HFFc6 (cell line): ENCODE measurements around the gene TPPP2. TPM values are rescaled to one million over a fixed set of nuclear protein-coding genes. Genes with fewer than 3 reads are reported as not detected.
A peak's percentile ranks its signal among the peaks of the same experiment; 100 is the strongest.

Experiments used
- DNase-seq: peaks from one replicate; pipeline ENCODE4 v3.0.0-alpha.2; 2018
- H3K27ac Mint-ChIP-seq: 2 replicates; pipeline ENCODE4 v1.8.0; 2020; ENCODE audit warnings: mild to moderate bottlenecking, mixed read lengths
- H3K27me3 Mint-ChIP-seq: 2 replicates; pipeline ENCODE4 v1.8.0; 2021; ENCODE audit warnings: mild to moderate bottlenecking, moderate library complexity, mixed read lengths; ENCODE audit not compliant: insufficient read depth
- H3K36me3 Mint-ChIP-seq: 2 replicates; pipeline ENCODE4 v1.8.0; 2021; ENCODE audit warnings: low read depth, mixed read lengths
- H3K4me1 Mint-ChIP-seq: 2 replicates; pipeline ENCODE4 v1.8.0; 2020; ENCODE audit warnings: low read depth, mixed read lengths
- H3K4me3 Mint-ChIP-seq: 2 replicates; pipeline ENCODE4 v1.8.0; 2020; ENCODE audit warnings: mild to moderate bottlenecking, moderate library complexity, mixed read lengths
- H3K9me3 Mint-ChIP-seq: 2 replicates; pipeline ENCODE4 v1.8.0; 2020; ENCODE audit warnings: mild to moderate bottlenecking, mixed read lengths
- CTCF ChIP-seq: fragments of 200-600 bp; sonication (generic); IDR thresholded peaks from 2 replicates; pipeline ENCODE4 v1.5.0; 2021; ENCODE audit warnings: antibody characterized with exemption, mild to moderate bottlenecking
- total RNA-seq, 6 experiments: library from RNA; stranded (reverse); fragmentation: NEBNext Ultra II Directional; extraction: Animal tissue kit (Norgen Biotek cat#: 25700); gene quantifications; 2 replicates in 1 of 6; 3 replicates in 5 of 6; pipeline ENCODE4 v1.2.3, GENCODE V29; 2021

Gene TPPP2
- total RNA-seq, 6 experiments from 2014 or later: not detected

DNA sequence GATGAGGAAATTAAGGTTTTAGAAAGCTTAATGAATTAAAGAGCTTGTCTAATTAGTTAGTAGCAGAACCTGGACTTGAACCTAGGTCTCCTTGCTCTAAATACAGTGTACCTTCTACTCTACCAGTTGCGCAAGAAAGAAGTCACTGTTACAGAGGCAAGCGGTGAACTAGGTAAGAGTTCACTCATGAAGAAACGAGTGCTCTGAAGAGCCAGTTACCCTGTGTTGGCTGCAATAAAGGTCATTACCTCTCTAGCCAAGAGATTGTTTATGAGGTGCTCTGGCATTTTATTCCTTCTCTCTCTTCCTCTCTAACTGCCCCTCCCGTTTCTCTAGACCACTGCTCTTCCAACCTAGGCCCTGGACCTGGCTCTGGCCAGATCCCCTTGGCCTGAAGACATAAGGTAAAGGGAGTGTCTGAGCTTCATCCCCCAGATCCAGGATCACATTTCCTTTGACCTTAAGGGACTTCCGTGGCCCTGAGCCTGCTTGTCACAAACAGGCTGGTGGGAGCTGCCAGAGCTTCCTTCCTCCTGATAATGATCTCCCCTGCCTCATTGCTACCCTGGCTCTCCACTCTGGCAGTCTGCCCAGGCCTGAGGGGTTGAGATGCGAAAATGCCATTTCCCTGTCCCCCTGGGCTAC, 14.1 kb downstream of the TPPP2 start:
- peaks cover 68% of the 10 kb centered on the region for H3K4me1 Mint-ChIP-seq
- TF ChIP-seq CTCF: no peak
- no peaks in the 10 kb centered on the region for H3K9me3 Mint-ChIP-seq
- no peak overlapping the region for H3K4me3 Mint-ChIP-seq
- H3K27me3 Mint-ChIP-seq: peaks cover 19% of the 10 kb centered on the region
- H3K27ac Mint-ChIP-seq: no peak overlapping the region
- DNase-seq: no peak
- no peaks in the 10 kb centered on the region for H3K36me3 Mint-ChIP-seq

DNA sequence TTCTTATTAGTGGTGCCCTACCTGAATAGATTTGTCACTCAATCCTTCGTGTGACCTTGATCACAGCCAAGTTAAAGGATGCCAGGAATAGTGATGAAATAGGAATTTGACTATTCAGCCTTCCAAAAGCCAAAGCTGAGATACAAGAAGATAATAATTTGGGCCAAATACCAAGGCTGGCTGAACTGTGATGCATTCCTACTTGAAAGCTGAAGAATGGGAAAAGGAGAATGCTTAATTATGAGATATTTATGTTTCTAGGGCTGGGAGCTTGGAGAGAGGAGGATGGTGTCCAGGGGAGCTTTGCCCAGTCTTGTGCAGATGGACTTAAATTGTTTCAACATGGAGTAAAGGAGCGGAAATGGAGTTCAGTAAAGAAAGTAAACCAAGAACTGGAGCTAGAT, 17.4 kb downstream of the TPPP2 start:
- H3K27me3 Mint-ChIP-seq: peaks cover 18% of the 10 kb centered on the region
- TF ChIP-seq CTCF: no peak

GRCh38 chr14:21048638-21049037, 18.6 kb downstream of the TPPP2 start:
- Mint-ChIP-seq H3K27me3 (peaks cover 8% of the 10 kb centered on the region), H3K9me3 (no peaks in the 10 kb centered on the region), H3K27ac (no peak overlapping the region), H3K4me1 (peaks cover 37% of the 10 kb centered on the region), H3K36me3 (no peaks in the 10 kb centered on the region), H3K4me3 (no peak overlapping the region)
- TF ChIP-seq CTCF: no peak
- no peak for DNase-seq

More for the DNA sequence above, 17.4 kb downstream of the TPPP2 start:
- no peaks in the 10 kb centered on the region for H3K9me3 Mint-ChIP-seq
- peak overlapping the region; percentile 60; the same call in 1 of the 2 replicates for H3K27ac Mint-ChIP-seq
- peaks cover 49% of the 10 kb centered on the region for H3K4me1 Mint-ChIP-seq
- peak; percentile 32 for DNase-seq
- no peaks in the 10 kb centered on the region for H3K36me3 Mint-ChIP-seq
- peak overlapping the region; percentile 1; the same call in 1 of the 2 replicates for H3K4me3 Mint-ChIP-seq

- peak; percentile 51 for DNase-seq
- Mint-ChIP-seq H3K36me3 (no peaks in the 10 kb centered on the region), H3K27me3 (peaks cover 8% of the 10 kb centered on the region; the same call in 1 of the 2 replicates), H3K27ac (peak overlapping the region; percentile 13), H3K4me1 (peaks cover 34% of the 10 kb centered on the region), H3K9me3 (no peaks in the 10 kb centered on the region), H3K4me3 (peak overlapping the region; percentile 44)
- no peak for TF ChIP-seq CTCF
Measured at GRCh38 chr14:21049271-21049673, 19.3 kb downstream of the TPPP2 start.

GRCh38 chr14:21050597-21050996, 20.6 kb downstream of the TPPP2 start:
- no peak overlapping the region for H3K4me3 Mint-ChIP-seq
- no peaks in the 10 kb centered on the region for H3K9me3 Mint-ChIP-seq
- DNase-seq: no peak

More at GRCh38 chr14:21050597-21050996, 20.6 kb downstream of the TPPP2 start:
- Mint-ChIP-seq H3K36me3 (no peaks in the 10 kb centered on the region), H3K27me3 (peaks cover 5% of the 10 kb centered on the region; the same call in 1 of the 2 replicates), H3K4me1 (peaks cover 30% of the 10 kb centered on the region), H3K27ac (no peak overlapping the region)
- no peak for TF ChIP-seq CTCF
